H9 (cell line): Measurements from ENCODE around the gene CFAP299. TPM values are rescaled to one million over a fixed set of nuclear protein-coding genes. Genes with fewer than 3 reads are reported as not detected.

Experiments
- DNase-seq: peaks from one replicate; pipeline ENCODE4 v3.0.0-alpha.2; 2017
- H2AFZ ChIP-seq: one replicate; pipeline ENCODE4 v1.6.1; 2013; ENCODE audit warnings: mild to moderate bottlenecking, low read length, control low read depth, moderate library complexity
- H2AK5ac ChIP-seq: 2 replicates; pipeline ENCODE4 v1.6.1; 2013; ENCODE audit warnings: low read length, control low read depth, mixed read lengths; ENCODE audit not compliant: insufficient read length
- H2BK120ac ChIP-seq: one replicate; pipeline ENCODE4 v1.6.1; 2013; ENCODE audit warnings: low read depth, mild to moderate bottlenecking, low read length, control low read depth, inconsistent platforms; ENCODE audit not compliant: poor library complexity, severe bottlenecking
- H2BK12ac ChIP-seq: 2 replicates; pipeline ENCODE4 v1.6.1; 2013; ENCODE audit warnings: low read length, control low read depth, mixed read lengths, low read depth; ENCODE audit not compliant: insufficient read length
- H2BK15ac ChIP-seq: 2 replicates; pipeline ENCODE4 v1.6.1; 2013; ENCODE audit warnings: low read depth, low read length, control low read depth
- H2BK20ac ChIP-seq: one replicate; pipeline ENCODE4 v1.6.1; 2013; ENCODE audit warnings: low read depth, mild to moderate bottlenecking, low read length, control low read depth, inconsistent platforms; ENCODE audit not compliant: poor library complexity, severe bottlenecking
- H2BK5ac ChIP-seq: 2 replicates; pipeline ENCODE4 v1.6.1; 2013; ENCODE audit warnings: low read length, control low read depth, mixed read lengths; ENCODE audit not compliant: insufficient read length
- H3K14ac ChIP-seq: 2 replicates; pipeline ENCODE4 v1.6.1; 2013; ENCODE audit warnings: low read length, control low read depth; ENCODE audit not compliant: insufficient read depth
- H3K18ac ChIP-seq: 2 replicates; pipeline ENCODE4 v1.6.1; 2013; ENCODE audit warnings: low read depth, mild to moderate bottlenecking, mixed read lengths, low read length, control low read depth; ENCODE audit not compliant: insufficient read length
- H3K23ac ChIP-seq: 2 replicates; pipeline ENCODE4 v1.6.1; 2013; ENCODE audit warnings: low read length, control low read depth, mixed read lengths, low read depth; ENCODE audit not compliant: insufficient read length
- H3K23me2 ChIP-seq: 2 replicates; pipeline ENCODE4 v1.6.1; 2013; ENCODE audit warnings: low read depth, mild to moderate bottlenecking, mixed read lengths, low read length, control low read depth; ENCODE audit not compliant: insufficient read length, poor library complexity, severe bottlenecking
- H3K27ac ChIP-seq: 2 replicates; pipeline ENCODE4 v1.5.1; 2013; ENCODE audit warnings: low read length, control low read depth, mixed read lengths, low read depth; ENCODE audit not compliant: insufficient read length
- H3K27me3 ChIP-seq: 2 replicates; pipeline ENCODE4 v1.6.1; 2013; ENCODE audit warnings: low read length, control low read depth, inconsistent platforms; ENCODE audit not compliant: insufficient read depth
- H3K4ac ChIP-seq: 2 replicates; pipeline ENCODE4 v1.6.1; 2013; ENCODE audit warnings: low read depth, mild to moderate bottlenecking, control low read depth, inconsistent platforms, low read length, moderate library complexity
- H3K4me1 ChIP-seq: 2 replicates; pipeline ENCODE4 v1.6.1; 2013; ENCODE audit warnings: low read length, control low read depth, inconsistent platforms; ENCODE audit not compliant: insufficient read depth
- H3K4me2 ChIP-seq: 2 replicates; pipeline ENCODE4 v1.6.1; 2013; ENCODE audit warnings: low read length, control low read depth, mixed read lengths; ENCODE audit not compliant: insufficient read length, insufficient read depth
- H3K56ac ChIP-seq: 2 replicates; pipeline ENCODE4 v1.6.1; 2013; ENCODE audit warnings: low read depth, mild to moderate bottlenecking, mixed read lengths, low read length, control low read depth; ENCODE audit not compliant: insufficient read length
- H3K79me1 ChIP-seq: 2 replicates; pipeline ENCODE4 v1.6.1; 2013; ENCODE audit warnings: low read depth, mild to moderate bottlenecking, moderate library complexity, low read length, control low read depth, inconsistent platforms; ENCODE audit not compliant: insufficient read depth, poor library complexity, severe bottlenecking
- H3K79me2 ChIP-seq: 2 replicates; pipeline ENCODE4 v1.6.1; 2013; ENCODE audit warnings: low read length, control low read depth, inconsistent platforms; ENCODE audit not compliant: insufficient read depth
- H3K9ac ChIP-seq: 2 replicates; pipeline ENCODE4 v1.6.1; 2013; ENCODE audit warnings: low read length, control low read depth, mixed read lengths; ENCODE audit not compliant: insufficient read length; ENCODE audit errors: extremely low read depth
- H3K9me3 ChIP-seq: one replicate; pipeline ENCODE4 v1.6.1; 2013; ENCODE audit warnings: low read depth, low read length, inconsistent platforms; ENCODE audit not compliant: control insufficient read depth
- H3T11ph ChIP-seq: one replicate; pipeline ENCODE4 v1.6.1; 2013; ENCODE audit warnings: mild to moderate bottlenecking, low read length, control low read depth, inconsistent platforms
- H4K20me1 ChIP-seq: one replicate; pipeline ENCODE4 v1.6.1; 2013; ENCODE audit not compliant: control insufficient read depth, insufficient read length, insufficient read depth
- H4K5ac ChIP-seq: 2 replicates; pipeline ENCODE4 v1.6.1; 2013; ENCODE audit warnings: low read depth, mild to moderate bottlenecking, mixed read lengths, low read length, control low read depth; ENCODE audit not compliant: insufficient read length
- H4K8ac ChIP-seq: replicated peaks from 2 replicates; pipeline ENCODE4 v1.6.1; 2013; ENCODE audit warnings: low read length, control low read depth, mixed read lengths, low read depth; ENCODE audit not compliant: insufficient read length
- H4K91ac ChIP-seq: 2 replicates; pipeline ENCODE4 v1.6.1; 2013; ENCODE audit warnings: low read depth, mild to moderate bottlenecking, moderate library complexity, mixed read lengths, low read length, control low read depth; ENCODE audit not compliant: insufficient read length
- H3K27ac Mint-ChIP-seq, 3 experiments: 2 replicates in 2 of 3; 3 replicates in 1 of 3; pipeline ENCODE4 v1.8.0; 2020 to 2021; ENCODE audit warnings: mixed read lengths in 3 of 3, mild to moderate bottlenecking in 1 of 3, moderate library complexity in 1 of 3
- H3K27me3 Mint-ChIP-seq: 2 replicates; pipeline ENCODE4 v1.8.0; 2021; ENCODE audit warnings: low read depth, mild to moderate bottlenecking, moderate library complexity, mixed read lengths
- H3K36me3 Mint-ChIP-seq, 3 experiments: 2 replicates in 2 of 3; 3 replicates in 1 of 3; pipeline ENCODE4 v1.8.0; 2020 to 2021; ENCODE audit warnings: low read depth in 3 of 3, mixed read lengths in 3 of 3; ENCODE audit not compliant: insufficient read depth in 1 of 3
- H3K4me1 Mint-ChIP-seq, 2 experiments: 2 replicates each; pipeline ENCODE4 v1.8.0; 2020; ENCODE audit warnings: mixed read lengths in 2 of 2
- H3K4me3 Mint-ChIP-seq, 2 experiments: 2 replicates in 1 of 2; 3 replicates in 1 of 2; pipeline ENCODE4 v1.8.0; 2020 to 2021; ENCODE audit warnings: mild to moderate bottlenecking in 2 of 2, mixed read lengths in 2 of 2, moderate library complexity in 1 of 2
- H3K9me3 Mint-ChIP-seq, 2 experiments: 2 replicates in 1 of 2; 3 replicates in 1 of 2; pipeline ENCODE4 v1.8.0; 2020; ENCODE audit warnings: mild to moderate bottlenecking in 2 of 2, mixed read lengths in 2 of 2, moderate library complexity in 1 of 2
- CTCF ChIP-seq: fragments of 200-600 bp; sonication (generic); conservative IDR thresholded peaks from 3 replicates; pipeline ENCODE4 v1.8.0; 2021; ENCODE audit warnings: antibody characterized with exemption, mild to moderate bottlenecking
- WGBS: extraction: QIAGEN DNeasy Blood & Tissue Kit; methylation state at CpG from one replicate; pipeline ENCODE4 v1.1.7; 2013; ENCODE audit warnings: missing lambda C conversion rate, low lambda C conversion rate, mixed read lengths; ENCODE audit not compliant: insufficient read length; ENCODE audit errors: extremely low coverage; 5-methylcytosine and 5-hydroxymethylcytosine counted together
- total RNA-seq: library from RNA; stranded (reverse); gene quantifications from 2 replicates; pipeline ENCODE4 v1.2.1, GENCODE V29; 2021

CFAP299 gene
- total RNA-seq, 1 experiment from 2014 or later: not detected

GRCh38 chr4:80578001-80578400, 242.5 kb downstream of the CFAP299 start:
- Histone ChIP-seq H3K9me3 (no peaks in the 10 kb centered on the region), H3K79me1 (no peaks in the 10 kb centered on the region), H3K56ac (no peak overlapping the region), H3K4me2 (no peak overlapping the region), H4K20me1 (no peaks in the 10 kb centered on the region), H2AFZ (no peak overlapping the region), H4K91ac (no peak overlapping the region), H2AK5ac (no peak overlapping the region), H3K27me3 (no peaks in the 10 kb centered on the region), H3K23me2 (no peaks in the 10 kb centered on the region), H2BK120ac (no peak overlapping the region), H3K23ac (no peak overlapping the region), H2BK5ac (no peak overlapping the region), H4K8ac (no peak overlapping the region), H3K4ac (no peak overlapping the region), H2BK15ac (no peak overlapping the region), H3K79me2 (no peaks in the 10 kb centered on the region), H3K4me1 (no peaks in the 10 kb centered on the region), H3T11ph (no peak overlapping the region), H3K14ac (no peak overlapping the region), H3K27ac (no peak overlapping the region), H4K5ac (no peak overlapping the region), H2BK12ac (no peak overlapping the region), H2BK20ac (no peak overlapping the region), H3K18ac (no peak overlapping the region), H3K9ac (no peak overlapping the region)
- WGBS: no CpG with 5 or more reads among the region's 1 CpG
- no peak for DNase-seq
- Mint-ChIP-seq H3K9me3 (peaks cover 0 to 7% of the 10 kb centered on the region in 2 experiments; a peak in 2 of 5 replicates), H3K36me3 (no peaks in the 10 kb centered on the region; a peak in 1 of 7 replicates), H3K27me3 (no peaks in the 10 kb centered on the region), H3K27ac (no peak overlapping the region), H3K4me3 (no peak overlapping the region), H3K4me1 (no peaks in the 10 kb centered on the region)
- no peak for TF ChIP-seq CTCF
